Caco-2 (cell line): ENCODE measurements around the gene ESRRG. TPM values are rescaled to one million over a fixed set of nuclear protein-coding genes. Genes with fewer than 3 reads are reported as not detected.

ENCODE experiments used
- BruUV-seq: library from RNA; stranded (reverse); fragments of 400-500 nt; replicated peaks from 2 replicates; lab custom pipeline; 2021; lab: Mats Ljungman, UMichigan
- CTCF ChIA-PET: fragments of 300-600 bp; sonication (Branson Sonifier 250); formaldehyde crosslinking; loops from one replicate; lab custom pipeline; 2022; ENCODE audit warnings: antibody characterized with exemption; lab: Charles Lee
- POLR2A ChIA-PET: fragments of 300-600 bp; sonication (Branson Sonifier 250); formaldehyde crosslinking; loops from one replicate; lab custom pipeline; 2022; ENCODE audit warnings: antibody characterized with exemption; lab: Charles Lee
- DNase-seq, 2 experiments: peaks; one replicate each; pipeline versions ENCODE4 v3.0.0 to v3.0.0-alpha.2; 2020 to 2022
- H3K27me3 ChIP-seq: replicated peaks from 2 replicates; pipeline ENCODE4 v1.6.0; 2011; ENCODE audit warnings: low read length; ENCODE audit not compliant: control insufficient read depth, insufficient read depth
- H3K36me3 ChIP-seq: 2 replicates; pipeline ENCODE4 v1.5.1; 2011; ENCODE audit warnings: low read length; ENCODE audit not compliant: control insufficient read depth, insufficient read depth
- H3K4me1 ChIP-seq: fragments of 250-450 bp; sonication (Bioruptor Pico); 2 replicates; pipeline ENCODE4 v1.5.1; 2020; ENCODE audit warnings: mild to moderate bottlenecking
- H3K4me3 ChIP-seq: 2 replicates; pipeline ENCODE4 v1.5.1; 2011; ENCODE audit warnings: low read depth, mild to moderate bottlenecking, control low read depth, low read length
- H3K9me3 ChIP-seq: fragments of 250-450 bp; sonication (Bioruptor Pico); 2 replicates; pipeline ENCODE4 v1.5.1; 2020; ENCODE audit warnings: mild to moderate bottlenecking, moderate library complexity
- H3K27ac Mint-ChIP-seq: one replicate; pipeline ENCODE4 v1.8.0; 2022; ENCODE audit warnings: mixed read lengths; ENCODE audit not compliant: unreplicated experiment
- H3K27me3 Mint-ChIP-seq: one replicate; pipeline ENCODE4 v1.8.0; 2022; ENCODE audit warnings: mixed read lengths; ENCODE audit not compliant: insufficient read depth, unreplicated experiment
- H3K36me3 Mint-ChIP-seq: one replicate; pipeline ENCODE4 v1.8.0; 2022; ENCODE audit warnings: mild to moderate bottlenecking, mixed read lengths; ENCODE audit not compliant: insufficient read depth, unreplicated experiment
- H3K4me1 Mint-ChIP-seq: one replicate; pipeline ENCODE4 v1.8.0; 2022; ENCODE audit warnings: low read depth, mixed read lengths; ENCODE audit not compliant: unreplicated experiment
- H3K4me3 Mint-ChIP-seq: one replicate; pipeline ENCODE4 v1.8.0; 2022; ENCODE audit warnings: mild to moderate bottlenecking, moderate library complexity, mixed read lengths; ENCODE audit not compliant: unreplicated experiment
- H3K9me3 Mint-ChIP-seq: one replicate; pipeline ENCODE4 v1.8.0; 2022; ENCODE audit warnings: mixed read lengths; ENCODE audit not compliant: unreplicated experiment
- CTCF ChIP-seq, 2 experiments: fragments of 200-600 bp in 1 of 2; IDR thresholded peaks; 1 replicate in 1 of 2; 2 replicates in 1 of 2; pipeline versions ENCODE4 v1.5.1 to v1.8.0; 2011 to 2022; ENCODE audit warnings: antibody characterized with exemption in 1 of 2, control low read depth in 1 of 2, inconsistent platforms in 1 of 2, low read depth in 1 of 2, low read length in 1 of 2, mild to moderate bottlenecking in 1 of 2, moderate library complexity in 1 of 2; ENCODE audit not compliant: insufficient read depth in 1 of 2, severe bottlenecking in 1 of 2, unreplicated experiment in 1 of 2
- intact Hi-C: fragments of 100-400 bp; cut with micrococcal nuclease; formaldehyde crosslinking; loops from one replicate; pipeline ENCODE4 v1.10.0; 2022; ENCODE audit not compliant: unreplicated experiment
- total RNA-seq: library from RNA; stranded (reverse); gene quantifications from 2 replicates; pipeline ENCODE4 v1.2.3, GENCODE V29; 2022

The ESRRG gene
- total RNA-seq, 1 experiment from 2014 or later = 6.6 TPM

GRCh38 chr1:216630532-216630931, 92.7 kb downstream of the ESRRG start:
- intact Hi-C loops = no loop called here
- Histone ChIP-seq H3K9me3 (no peaks in the 10 kb centered on the region), H3K4me3 (no peak overlapping the region), H3K4me1 (peaks cover 4% of the 10 kb centered on the region; the same call in 1 of the 2 replicates), H3K36me3 (no peaks in the 10 kb centered on the region), H3K27me3 (no peaks in the 10 kb centered on the region)
- Mint-ChIP-seq H3K9me3 (no peaks in the 10 kb centered on the region), H3K4me3 (no peak overlapping the region), H3K27me3 (no peaks in the 10 kb centered on the region), H3K4me1 (no peaks in the 10 kb centered on the region), H3K27ac (no peak overlapping the region), H3K36me3 (peaks cover 6% of the 10 kb centered on the region)
- no peak for TF ChIP-seq CTCF (IDR thresholded peaks at IDR 0.05; ENCODE audit: insufficient read depth in 1 of 2, low read depth in 1 of 2, low read length in 1 of 2, severe bottlenecking in 1 of 2, unreplicated experiment in 1 of 2)
- BruUV-seq = no TSS peak
- DNase-seq = no peak
- POLR2A ChIA-PET = no interaction called here
- CTCF ChIA-PET = no interaction called here

- Histone ChIP-seq H3K4me3 (no peak overlapping the region), H3K36me3 (no peaks in the 10 kb centered on the region), H3K27me3 (no peaks in the 10 kb centered on the region), H3K4me1 (no peaks in the 10 kb centered on the region; the same call in 1 of the 2 replicates), H3K9me3 (no peaks in the 10 kb centered on the region)
- no peak for DNase-seq
- Mint-ChIP-seq H3K27me3 (no peaks in the 10 kb centered on the region), H3K9me3 (no peaks in the 10 kb centered on the region), H3K4me1 (no peaks in the 10 kb centered on the region), H3K27ac (no peak overlapping the region), H3K36me3 (peaks cover 6% of the 10 kb centered on the region), H3K4me3 (no peak overlapping the region)
- ChIA-PET POLR2A (no interaction called here), CTCF (no interaction called here)
- intact Hi-C loops = no loop called here
- BruUV-seq = no TSS peak
- no peak for TF ChIP-seq CTCF (IDR thresholded peaks at IDR 0.05; ENCODE audit: insufficient read depth in 1 of 2, low read depth in 1 of 2, low read length in 1 of 2, severe bottlenecking in 1 of 2, unreplicated experiment in 1 of 2)
Observed at GRCh38 chr1:216627252-216627651, 96.0 kb downstream of the ESRRG start.

DNA sequence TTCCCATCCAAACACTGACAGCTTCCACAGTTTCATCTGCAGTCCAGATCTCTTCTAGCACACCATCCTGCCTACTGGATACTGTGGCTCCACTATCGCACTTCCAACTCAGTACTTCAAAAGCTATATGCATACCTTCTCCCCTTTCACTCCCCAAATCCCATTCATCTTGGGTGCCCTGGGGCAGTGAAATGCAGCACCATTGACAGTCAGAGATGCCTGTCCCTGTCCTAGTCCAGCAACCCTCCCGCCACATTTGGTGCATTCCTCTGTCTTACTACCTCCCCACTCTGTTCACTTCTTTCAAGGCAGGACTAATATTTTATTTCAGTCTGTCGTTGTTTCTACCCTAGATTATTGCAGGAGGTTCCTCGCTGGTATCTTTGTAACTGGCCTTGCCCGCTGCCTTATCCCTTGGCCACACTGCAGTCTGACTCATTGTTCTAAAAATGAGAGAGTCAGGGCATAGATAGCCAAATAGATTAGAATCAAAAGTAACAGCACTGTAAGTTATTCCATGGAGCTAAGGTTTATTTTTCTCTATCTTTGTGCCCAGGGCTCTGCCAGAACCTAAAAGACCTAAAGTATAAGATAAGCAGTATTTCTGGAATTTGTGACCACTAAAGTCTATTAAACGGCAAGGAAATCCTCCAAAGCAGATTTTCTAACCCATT, 96.7 kb downstream of the ESRRG start:
- H3K27me3 ChIP-seq = no peaks in the 10 kb centered on the region
- H3K36me3 Mint-ChIP-seq = peaks cover 6% of the 10 kb centered on the region
- DNase-seq = peak in 1 of 2 experiments; percentile 65
- no peaks in the 10 kb centered on the region for H3K4me1 Mint-ChIP-seq
- intact Hi-C loops = no loop called here
- H3K4me1 ChIP-seq = no peaks in the 10 kb centered on the region; the same call in 1 of the 2 replicates
- no peaks in the 10 kb centered on the region for H3K9me3 Mint-ChIP-seq
- BruUV-seq = no TSS peak
- no peak overlapping the region for H3K27ac Mint-ChIP-seq
- no peaks in the 10 kb centered on the region for H3K27me3 Mint-ChIP-seq
- no peaks in the 10 kb centered on the region for H3K9me3 ChIP-seq
- no peak for TF ChIP-seq CTCF (IDR thresholded peaks at IDR 0.05; ENCODE audit: insufficient read depth in 1 of 2, low read depth in 1 of 2, low read length in 1 of 2, severe bottlenecking in 1 of 2, unreplicated experiment in 1 of 2)
- CTCF ChIA-PET = no interaction called here
- POLR2A ChIA-PET = no interaction called here
- H3K4me3 ChIP-seq = no peak overlapping the region
- no peak overlapping the region for H3K4me3 Mint-ChIP-seq
- H3K36me3 ChIP-seq = no peaks in the 10 kb centered on the region
